Measurements from ENCODE around the gene PLEK2. TPM values are rescaled to one million over a fixed set of nuclear protein-coding genes. Genes with fewer than 3 reads are reported as not detected.

The PLEK2 gene
- total and polyA plus RNA-seq, 2 of the 13 experiments (the other 11 are each of a cell fraction or from before 2014, with no cell fraction given), result 0.26 to 1.5 TPM

DNA sequence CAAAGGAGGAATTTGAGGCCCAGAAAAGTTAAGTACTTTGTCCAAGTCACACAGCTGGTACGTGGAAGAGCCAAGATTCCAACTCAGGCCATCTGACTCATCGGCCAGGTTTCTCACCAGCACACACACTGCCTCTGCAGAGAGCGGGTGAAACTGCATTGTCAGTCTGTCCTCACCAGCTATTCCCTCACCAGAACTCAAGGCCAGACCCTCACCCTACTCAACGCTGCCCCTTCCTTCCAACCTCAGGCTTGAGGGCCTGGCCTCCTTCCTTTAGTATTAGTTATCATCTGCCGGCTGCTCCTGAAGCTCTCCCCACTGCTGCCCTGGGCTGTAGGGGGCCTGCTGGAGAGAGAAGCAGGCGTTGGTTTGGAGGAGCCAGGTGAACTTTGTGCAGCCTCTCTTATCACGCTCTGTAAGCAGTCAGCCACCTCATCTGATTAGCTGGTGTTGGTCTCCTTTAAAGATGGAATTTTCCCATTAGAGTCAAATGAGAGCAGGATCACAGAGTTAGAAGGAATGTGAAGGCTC, 16.6 kb upstream of the PLEK2 start (continued):
- TF ChIP-seq, protein P1, sequence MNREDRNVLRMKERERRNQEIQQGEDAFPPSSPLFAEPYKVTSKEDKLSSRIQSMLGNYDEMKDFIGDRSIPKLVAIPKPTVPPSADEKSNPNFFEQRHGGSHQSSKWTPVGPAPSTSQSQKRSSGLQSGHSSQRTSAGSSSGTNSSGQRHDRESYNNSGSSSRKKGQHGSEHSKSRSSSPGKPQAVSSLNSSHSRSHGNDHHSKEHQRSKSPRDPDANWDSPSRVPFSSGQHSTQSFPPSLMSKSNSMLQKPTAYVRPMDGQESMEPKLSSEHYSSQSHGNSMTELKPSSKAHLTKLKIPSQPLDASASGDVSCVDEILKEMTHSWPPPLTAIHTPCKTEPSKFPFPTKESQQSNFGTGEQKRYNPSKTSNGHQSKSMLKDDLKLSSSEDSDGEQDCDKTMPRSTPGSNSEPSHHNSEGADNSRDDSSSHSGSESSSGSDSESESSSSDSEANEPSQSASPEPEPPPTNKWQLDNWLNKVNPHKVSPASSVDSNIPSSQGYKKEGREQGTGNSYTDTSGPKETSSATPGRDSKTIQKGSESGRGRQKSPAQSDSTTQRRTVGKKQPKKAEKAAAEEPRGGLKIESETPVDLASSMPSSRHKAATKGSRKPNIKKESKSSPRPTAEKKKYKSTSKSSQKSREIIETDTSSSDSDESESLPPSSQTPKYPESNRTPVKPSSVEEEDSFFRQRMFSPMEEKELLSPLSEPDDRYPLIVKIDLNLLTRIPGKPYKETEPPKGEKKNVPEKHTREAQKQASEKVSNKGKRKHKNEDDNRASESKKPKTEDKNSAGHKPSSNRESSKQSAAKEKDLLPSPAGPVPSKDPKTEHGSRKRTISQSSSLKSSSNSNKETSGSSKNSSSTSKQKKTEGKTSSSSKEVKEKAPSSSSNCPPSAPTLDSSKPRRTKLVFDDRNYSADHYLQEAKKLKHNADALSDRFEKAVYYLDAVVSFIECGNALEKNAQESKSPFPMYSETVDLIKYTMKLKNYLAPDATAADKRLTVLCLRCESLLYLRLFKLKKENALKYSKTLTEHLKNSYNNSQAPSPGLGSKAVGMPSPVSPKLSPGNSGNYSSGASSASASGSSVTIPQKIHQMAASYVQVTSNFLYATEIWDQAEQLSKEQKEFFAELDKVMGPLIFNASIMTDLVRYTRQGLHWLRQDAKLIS (CRISPR knock-in tag; IDR thresholded peaks at IDR 0.05), result no peak
- TF ChIP-seq RBAK (CRISPR knock-in tag; IDR thresholded peaks at IDR 0.05), result no peak
- no peak for TF ChIP-seq KLF13 (CRISPR knock-in tag; IDR thresholded peaks at IDR 0.05)
- TF ChIP-seq ZNF501 (CRISPR knock-in tag; IDR thresholded peaks at IDR 0.05), result peak; percentile 51; the same call in 1 of the 2 replicates
- no peak for TF ChIP-seq ERF (CRISPR knock-in tag; IDR thresholded peaks at IDR 0.05)
- TF ChIP-seq, protein P2, sequence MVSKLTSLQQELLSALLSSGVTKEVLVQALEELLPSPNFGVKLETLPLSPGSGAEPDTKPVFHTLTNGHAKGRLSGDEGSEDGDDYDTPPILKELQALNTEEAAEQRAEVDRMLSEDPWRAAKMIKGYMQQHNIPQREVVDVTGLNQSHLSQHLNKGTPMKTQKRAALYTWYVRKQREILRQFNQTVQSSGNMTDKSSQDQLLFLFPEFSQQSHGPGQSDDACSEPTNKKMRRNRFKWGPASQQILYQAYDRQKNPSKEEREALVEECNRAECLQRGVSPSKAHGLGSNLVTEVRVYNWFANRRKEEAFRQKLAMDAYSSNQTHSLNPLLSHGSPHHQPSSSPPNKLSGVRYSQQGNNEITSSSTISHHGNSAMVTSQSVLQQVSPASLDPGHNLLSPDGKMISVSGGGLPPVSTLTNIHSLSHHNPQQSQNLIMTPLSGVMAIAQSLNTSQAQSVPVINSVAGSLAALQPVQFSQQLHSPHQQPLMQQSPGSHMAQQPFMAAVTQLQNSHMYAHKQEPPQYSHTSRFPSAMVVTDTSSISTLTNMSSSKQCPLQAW (CRISPR knock-in tag; IDR thresholded peaks at IDR 0.05), result peak; percentile 66; the same call in 1 of the 2 replicates
- TF ChIP-seq MIER2 (CRISPR knock-in tag; IDR thresholded peaks at IDR 0.05), result peak; percentile 62; the same call in 1 of the 2 replicates
- TF ChIP-seq SOX6 (IDR thresholded peaks at IDR 0.05), result no peak
- no peak for TF ChIP-seq SOX6 (CRISPR knock-in tag; IDR thresholded peaks at IDR 0.05)
- peak; percentile 42; the same call in 1 of the 2 replicates for TF ChIP-seq RXRA (CRISPR knock-in tag; IDR thresholded peaks at IDR 0.05)
- TF ChIP-seq PHF20 (CRISPR knock-in tag; IDR thresholded peaks at IDR 0.05), result no peak
- TF ChIP-seq HNRNPH1 (optimal IDR thresholded peaks at IDR 0.05; ENCODE audit: low read depth, low read length), result no peak
- TF ChIP-seq, protein P3, sequence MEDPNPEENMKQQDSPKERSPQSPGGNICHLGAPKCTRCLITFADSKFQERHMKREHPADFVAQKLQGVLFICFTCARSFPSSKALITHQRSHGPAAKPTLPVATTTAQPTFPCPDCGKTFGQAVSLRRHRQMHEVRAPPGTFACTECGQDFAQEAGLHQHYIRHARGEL (CRISPR knock-in tag; IDR thresholded peaks at IDR 0.05), result no peak
- TF ChIP-seq SUZ12 (IDR thresholded peaks at IDR 0.05; ENCODE audit: low read depth, low read length), result no peak
- TF ChIP-seq CBX5 (CRISPR knock-in tag; IDR thresholded peaks at IDR 0.05; ENCODE audit: borderline replicate concordance), result 0 out of 2 replicates have a peak, but pooled peaks have one; percentile 26
- TF ChIP-seq ARNT (IDR thresholded peaks at IDR 0.05), result no peak
- 0 out of 2 replicates have a peak, but pooled peaks have one; percentile 36 for TF ChIP-seq ZSCAN31 (CRISPR knock-in tag; IDR thresholded peaks at IDR 0.05; ENCODE audit: low read depth)
- TF ChIP-seq YEATS2 (CRISPR knock-in tag; IDR thresholded peaks at IDR 0.05; ENCODE audit: borderline replicate concordance), result peak; percentile 33; the same call in 1 of the 2 replicates
- peak; percentile 90 for TF ChIP-seq ZNF768 (CRISPR knock-in tag; IDR thresholded peaks at IDR 0.05)
- peak; percentile 82 for TF ChIP-seq ZMYM2 (CRISPR knock-in tag; IDR thresholded peaks at IDR 0.05)
- peak; percentile 23 for TF ChIP-seq ASH2L (IDR thresholded peaks at IDR 0.05; ENCODE audit: insufficient read length, low read depth, low read length)
- TF ChIP-seq, protein P4, sequence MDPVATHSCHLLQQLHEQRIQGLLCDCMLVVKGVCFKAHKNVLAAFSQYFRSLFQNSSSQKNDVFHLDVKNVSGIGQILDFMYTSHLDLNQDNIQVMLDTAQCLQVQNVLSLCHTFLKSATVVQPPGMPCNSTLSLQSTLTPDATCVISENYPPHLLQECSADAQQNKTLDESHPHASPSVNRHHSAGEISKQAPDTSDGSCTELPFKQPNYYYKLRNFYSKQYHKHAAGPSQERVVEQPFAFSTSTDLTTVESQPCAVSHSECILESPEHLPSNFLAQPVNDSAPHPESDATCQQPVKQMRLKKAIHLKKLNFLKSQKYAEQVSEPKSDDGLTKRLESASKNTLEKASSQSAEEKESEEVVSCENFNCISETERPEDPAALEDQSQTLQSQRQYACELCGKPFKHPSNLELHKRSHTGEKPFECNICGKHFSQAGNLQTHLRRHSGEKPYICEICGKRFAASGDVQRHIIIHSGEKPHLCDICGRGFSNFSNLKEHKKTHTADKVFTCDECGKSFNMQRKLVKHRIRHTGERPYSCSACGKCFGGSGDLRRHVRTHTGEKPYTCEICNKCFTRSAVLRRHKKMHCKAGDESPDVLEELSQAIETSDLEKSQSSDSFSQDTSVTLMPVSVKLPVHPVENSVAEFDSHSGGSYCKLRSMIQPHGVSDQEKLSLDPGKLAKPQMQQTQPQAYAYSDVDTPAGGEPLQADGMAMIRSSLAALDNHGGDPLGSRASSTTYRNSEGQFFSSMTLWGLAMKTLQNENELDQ (CRISPR knock-in tag; IDR thresholded peaks at IDR 0.05; ENCODE audit: borderline replicate concordance), result no peak
- TF ChIP-seq XBP1 (CRISPR knock-in tag; IDR thresholded peaks at IDR 0.05), result no peak
- no peak for TF ChIP-seq LCORL (IDR thresholded peaks at IDR 0.05)
- TF ChIP-seq LCORL (CRISPR knock-in tag; IDR thresholded peaks at IDR 0.05), result peak; percentile 37; the same call in 1 of the 2 replicates
